HFFc6 (cell line): ENCODE results near the gene GLDC. TPM values are rescaled to one million over a fixed set of nuclear protein-coding genes. Genes with fewer than 3 reads are reported as not detected.
"Not testable (repeated sequence)": the region's sequence is repeated elsewhere in the genome, so short reads cannot be mapped to it uniquely, and the experiment has no call there.

Experiments used
- DNase-seq: peaks from one replicate; pipeline ENCODE4 v3.0.0-alpha.2; 2018
- H3K27ac Mint-ChIP-seq: 2 replicates; pipeline ENCODE4 v1.8.0; 2020; ENCODE audit warnings: mild to moderate bottlenecking, mixed read lengths
- H3K27me3 Mint-ChIP-seq: 2 replicates; pipeline ENCODE4 v1.8.0; 2021; ENCODE audit warnings: mild to moderate bottlenecking, moderate library complexity, mixed read lengths; ENCODE audit not compliant: insufficient read depth
- H3K36me3 Mint-ChIP-seq: 2 replicates; pipeline ENCODE4 v1.8.0; 2021; ENCODE audit warnings: low read depth, mixed read lengths
- H3K4me1 Mint-ChIP-seq: 2 replicates; pipeline ENCODE4 v1.8.0; 2020; ENCODE audit warnings: low read depth, mixed read lengths
- H3K4me3 Mint-ChIP-seq: 2 replicates; pipeline ENCODE4 v1.8.0; 2020; ENCODE audit warnings: mild to moderate bottlenecking, moderate library complexity, mixed read lengths
- H3K9me3 Mint-ChIP-seq: 2 replicates; pipeline ENCODE4 v1.8.0; 2020; ENCODE audit warnings: mild to moderate bottlenecking, mixed read lengths
- total RNA-seq, 6 experiments: library from RNA; stranded (reverse); fragmentation: NEBNext Ultra II Directional; extraction: Animal tissue kit (Norgen Biotek cat#: 25700); gene quantifications; 2 replicates in 1 of 6; 3 replicates in 5 of 6; pipeline ENCODE4 v1.2.3, GENCODE V29; 2021
- TF ChIP-seq, protein P1 (sequence below): fragments of 200-600 bp; sonication (generic); IDR thresholded peaks from 2 replicates; pipeline ENCODE4 v1.5.0; 2021; ENCODE audit warnings: antibody characterized with exemption, mild to moderate bottlenecking

The GLDC gene
- total RNA-seq, 6 experiments from 2014 or later = 0.12 to 0.41 (median 0.23) TPM

GRCh38 chr9:6552033-6552432, 93.5 kb downstream of the GLDC start:
- H3K27ac Mint-ChIP-seq = peak overlapping the region; percentile 75
- H3K36me3 Mint-ChIP-seq = no peaks in the 10 kb centered on the region
- H3K4me1 Mint-ChIP-seq = peaks cover 38% of the 10 kb centered on the region
- H3K27me3 Mint-ChIP-seq = peaks cover 3% of the 10 kb centered on the region
- H3K9me3 Mint-ChIP-seq = no peaks in the 10 kb centered on the region
- peak; percentile 5 for DNase-seq
- TF ChIP-seq, protein P1, sequence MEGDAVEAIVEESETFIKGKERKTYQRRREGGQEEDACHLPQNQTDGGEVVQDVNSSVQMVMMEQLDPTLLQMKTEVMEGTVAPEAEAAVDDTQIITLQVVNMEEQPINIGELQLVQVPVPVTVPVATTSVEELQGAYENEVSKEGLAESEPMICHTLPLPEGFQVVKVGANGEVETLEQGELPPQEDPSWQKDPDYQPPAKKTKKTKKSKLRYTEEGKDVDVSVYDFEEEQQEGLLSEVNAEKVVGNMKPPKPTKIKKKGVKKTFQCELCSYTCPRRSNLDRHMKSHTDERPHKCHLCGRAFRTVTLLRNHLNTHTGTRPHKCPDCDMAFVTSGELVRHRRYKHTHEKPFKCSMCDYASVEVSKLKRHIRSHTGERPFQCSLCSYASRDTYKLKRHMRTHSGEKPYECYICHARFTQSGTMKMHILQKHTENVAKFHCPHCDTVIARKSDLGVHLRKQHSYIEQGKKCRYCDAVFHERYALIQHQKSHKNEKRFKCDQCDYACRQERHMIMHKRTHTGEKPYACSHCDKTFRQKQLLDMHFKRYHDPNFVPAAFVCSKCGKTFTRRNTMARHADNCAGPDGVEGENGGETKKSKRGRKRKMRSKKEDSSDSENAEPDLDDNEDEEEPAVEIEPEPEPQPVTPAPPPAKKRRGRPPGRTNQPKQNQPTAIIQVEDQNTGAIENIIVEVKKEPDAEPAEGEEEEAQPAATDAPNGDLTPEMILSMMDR = no peak
- H3K4me3 Mint-ChIP-seq = no peak overlapping the region; the same call in 1 of the 2 replicates

DNA sequence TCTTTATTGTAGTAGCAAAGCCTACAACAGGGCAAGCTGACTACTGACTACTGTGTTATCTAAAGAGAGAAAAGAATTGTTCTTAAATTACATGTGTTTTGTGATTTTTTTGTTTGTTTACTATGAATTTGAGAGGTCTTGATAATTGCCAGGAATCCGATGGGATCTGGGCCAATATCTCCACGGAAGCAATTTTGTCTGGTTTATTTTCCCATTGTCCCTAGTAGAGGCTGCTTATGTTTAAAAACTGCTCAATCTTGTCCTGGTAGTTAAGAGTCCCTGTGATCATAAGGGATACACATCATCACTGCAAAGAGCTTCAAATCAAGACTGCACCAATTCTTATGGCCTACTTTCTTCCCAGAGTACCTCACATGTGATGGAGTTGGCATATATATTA, 94.4 kb downstream of the GLDC start:
- no peak for DNase-seq
- TF ChIP-seq, protein P1 = no peak
- Mint-ChIP-seq H3K36me3 (no peaks in the 10 kb centered on the region), H3K4me1 (peaks cover 38% of the 10 kb centered on the region), H3K27ac (peak overlapping the region; percentile 7; the same call in 1 of the 2 replicates), H3K9me3 (no peaks in the 10 kb centered on the region), H3K27me3 (peaks cover 3% of the 10 kb centered on the region; the same call in 1 of the 2 replicates), H3K4me3 (no peak overlapping the region)

- Mint-ChIP-seq H3K27ac (peak overlapping the region; percentile 5; the same call in 1 of the 2 replicates), H3K36me3 (no peaks in the 10 kb centered on the region), H3K4me1 (peaks cover 38% of the 10 kb centered on the region), H3K27me3 (peaks cover 3% of the 10 kb centered on the region; the same call in 1 of the 2 replicates), H3K9me3 (no peaks in the 10 kb centered on the region), H3K4me3 (no peak overlapping the region)
- DNase-seq = no peak
- TF ChIP-seq, protein P1 = no peak
Measured at GRCh38 chr9:6549106-6549800, 96.3 kb downstream of the GLDC start.

DNA sequence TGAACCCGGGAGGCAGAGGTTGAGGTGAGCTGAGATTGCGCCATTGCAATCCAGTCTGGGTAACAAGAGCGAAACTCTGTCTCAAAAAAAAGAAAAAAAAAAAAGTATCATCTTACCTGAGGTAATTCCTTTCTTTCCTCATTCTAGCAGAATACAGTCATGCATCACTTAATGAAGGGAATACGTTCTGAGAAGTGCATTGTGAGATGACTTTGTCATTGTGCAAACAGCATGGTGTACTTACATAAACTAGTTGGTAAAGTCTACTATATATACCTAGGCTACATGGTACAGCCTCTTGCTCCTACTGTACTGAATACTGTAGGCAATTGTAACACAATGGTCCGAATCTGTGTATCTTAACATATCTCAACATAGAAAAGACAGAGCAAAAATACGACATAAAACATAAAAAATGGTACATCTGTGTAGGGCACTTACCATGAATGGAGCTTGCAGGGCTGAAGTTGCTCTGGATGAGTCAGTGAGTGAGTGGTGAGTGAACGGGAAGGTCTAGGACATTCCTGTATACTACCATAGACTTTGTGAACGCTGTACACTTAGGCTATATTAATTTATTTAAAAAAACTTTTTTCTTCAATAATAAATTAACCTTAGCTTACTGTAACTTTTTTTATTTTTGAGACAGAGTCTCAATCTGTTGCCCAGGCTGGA, 100.4 kb downstream of the GLDC start:
- DNase-seq = no peak
- Mint-ChIP-seq H3K4me3 (no peak overlapping the region), H3K4me1 (peaks cover 6% of the 10 kb centered on the region; the same call in 1 of the 2 replicates), H3K27ac (no peak overlapping the region), H3K36me3 (no peaks in the 10 kb centered on the region), H3K9me3 (no peaks in the 10 kb centered on the region), H3K27me3 (peaks cover 3% of the 10 kb centered on the region; the same call in 1 of the 2 replicates)
- TF ChIP-seq, protein P1 = no peak

- Mint-ChIP-seq H3K27ac (no peak overlapping the region), H3K36me3 (no peaks in the 10 kb centered on the region), H3K9me3 (no peaks in the 10 kb centered on the region), H3K4me1 (peaks cover 6% of the 10 kb centered on the region), H3K4me3 (no peak overlapping the region), H3K27me3 (no peaks in the 10 kb centered on the region)
- TF ChIP-seq, protein P1 = no peak
- DNase-seq = no peak
Measured at GRCh38 chr9:6543204-6543603, 102.3 kb downstream of the GLDC start.

DNA sequence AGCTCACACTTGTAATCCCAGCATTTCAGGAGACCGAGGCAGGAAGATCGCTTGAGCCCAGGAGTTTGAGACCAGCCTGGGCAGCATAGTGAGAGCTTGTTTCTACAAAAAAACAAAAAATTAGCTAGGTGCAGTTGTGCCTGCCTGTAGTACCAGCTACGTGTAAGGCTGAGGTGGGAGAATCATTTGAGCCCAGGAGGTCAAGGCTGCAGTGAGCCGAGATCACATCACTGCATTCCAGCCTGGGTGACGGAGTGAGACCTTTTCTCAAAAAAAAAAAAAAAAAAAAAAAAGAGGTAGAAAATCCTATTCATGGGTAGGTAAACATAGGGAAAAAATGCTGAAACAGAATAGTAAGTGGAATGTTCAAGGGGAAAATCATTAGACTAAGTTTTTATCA, 102.9 kb downstream of the GLDC start:
- not testable (repeated sequence) for H3K4me1 Mint-ChIP-seq, H3K36me3 Mint-ChIP-seq, H3K9me3 Mint-ChIP-seq, H3K4me3 Mint-ChIP-seq, H3K27me3 Mint-ChIP-seq, H3K27ac Mint-ChIP-seq, DNase-seq
